ENCODE measurements around the gene THSD4.

DNA sequence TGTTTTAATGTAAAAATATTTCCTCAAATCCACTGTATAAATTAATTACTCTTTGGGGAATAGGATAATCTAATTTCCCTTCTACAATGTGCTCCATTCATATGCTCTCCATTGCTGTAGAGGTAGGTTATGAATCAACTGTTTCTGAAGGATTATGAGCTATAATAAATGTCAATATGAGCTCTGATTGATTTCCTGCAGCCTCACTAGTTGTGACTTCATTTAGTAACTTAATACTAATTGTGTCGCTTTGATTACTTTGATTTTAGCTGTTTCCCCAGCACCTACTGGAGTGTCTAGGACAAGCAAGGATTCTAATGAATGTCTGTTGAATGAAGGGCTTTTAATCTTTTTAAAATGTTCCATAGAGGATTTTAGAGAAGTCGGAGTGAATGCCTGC lies 458.3 kb downstream of the THSD4 start:
- no peak for TF ChIP-seq EZH2 (IDR thresholded peaks at IDR 0.05; ENCODE audit: low read length, unreplicated experiment)
- TF ChIP-seq, protein P1, sequence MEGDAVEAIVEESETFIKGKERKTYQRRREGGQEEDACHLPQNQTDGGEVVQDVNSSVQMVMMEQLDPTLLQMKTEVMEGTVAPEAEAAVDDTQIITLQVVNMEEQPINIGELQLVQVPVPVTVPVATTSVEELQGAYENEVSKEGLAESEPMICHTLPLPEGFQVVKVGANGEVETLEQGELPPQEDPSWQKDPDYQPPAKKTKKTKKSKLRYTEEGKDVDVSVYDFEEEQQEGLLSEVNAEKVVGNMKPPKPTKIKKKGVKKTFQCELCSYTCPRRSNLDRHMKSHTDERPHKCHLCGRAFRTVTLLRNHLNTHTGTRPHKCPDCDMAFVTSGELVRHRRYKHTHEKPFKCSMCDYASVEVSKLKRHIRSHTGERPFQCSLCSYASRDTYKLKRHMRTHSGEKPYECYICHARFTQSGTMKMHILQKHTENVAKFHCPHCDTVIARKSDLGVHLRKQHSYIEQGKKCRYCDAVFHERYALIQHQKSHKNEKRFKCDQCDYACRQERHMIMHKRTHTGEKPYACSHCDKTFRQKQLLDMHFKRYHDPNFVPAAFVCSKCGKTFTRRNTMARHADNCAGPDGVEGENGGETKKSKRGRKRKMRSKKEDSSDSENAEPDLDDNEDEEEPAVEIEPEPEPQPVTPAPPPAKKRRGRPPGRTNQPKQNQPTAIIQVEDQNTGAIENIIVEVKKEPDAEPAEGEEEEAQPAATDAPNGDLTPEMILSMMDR (conservative IDR thresholded peaks at IDR 0.05; ENCODE audit: low read depth, low read length), result no peak
- TF ChIP-seq EZH2phosphoT487 (IDR thresholded peaks at IDR 0.05; ENCODE audit: borderline replicate concordance, low read length), result no peak
